SK-N-SH treated with all-trans-retinoic acid at 6 μM for 48 hours (cell line): ENCODE measurements around the gene CDX2.
"Not testable (repeated sequence)": the region's sequence is repeated elsewhere in the genome, so short reads cannot be mapped to it uniquely, and the experiment has no call there.

Source experiments
- ATAC-seq: fragments of 200-7000 bp; cut with Tn5 transposase; 3 replicates; pipeline ENCODE4 v1.9.1; 2020; ENCODE audit warnings: mild to moderate bottlenecking, moderate library complexity
- ARNTL ChIP-seq: fragments of 450-650 bp; formaldehyde crosslinking; IDR thresholded peaks from 2 replicates; pipeline ENCODE4 v1.5.0; 2020; ENCODE audit warnings: low read depth, mild to moderate bottlenecking, moderate library complexity, borderline replicate concordance
- BACH2 ChIP-seq: fragments of 250-450 bp; sonication (Bioruptor Pico); IDR thresholded peaks from 2 replicates; pipeline ENCODE4 v1.9.0; 2021; ENCODE audit warnings: mild to moderate bottlenecking, borderline replicate concordance
- CSDC2 ChIP-seq: fragments of 250-450 bp; sonication (Bioruptor Pico); IDR thresholded peaks from 2 replicates; pipeline ENCODE4 v1.5.0; 2020; ENCODE audit warnings: mild to moderate bottlenecking, moderate library complexity
- CSRNP3 ChIP-seq: fragments of 250-450 bp; sonication (Bioruptor Pico); IDR thresholded peaks from 2 replicates; pipeline ENCODE4 v1.5.1; 2021; ENCODE audit warnings: mild to moderate bottlenecking, moderate library complexity
- ESRRG ChIP-seq: fragments of 250-450 bp; sonication (Bioruptor Pico); IDR thresholded peaks from 2 replicates; pipeline ENCODE4 v1.6.1; 2021; ENCODE audit warnings: mild to moderate bottlenecking
- ISL1 ChIP-seq: fragments of 250-450 bp; sonication (Bioruptor Pico); IDR thresholded peaks from 2 replicates; pipeline ENCODE4 v2.1.2; 2022; ENCODE audit warnings: mild to moderate bottlenecking, moderate library complexity
- PPARA ChIP-seq: fragments of 250-450 bp; sonication (Bioruptor Pico); IDR thresholded peaks from 2 replicates; pipeline ENCODE4 v1.5.0; 2020; ENCODE audit warnings: mild to moderate bottlenecking, borderline replicate concordance
- RARB ChIP-seq: fragments of 250-450 bp; sonication (Bioruptor Pico); IDR thresholded peaks from 2 replicates; pipeline ENCODE4 v1.8.0; 2021; ENCODE audit warnings: mild to moderate bottlenecking, moderate library complexity
- SNAI2 ChIP-seq: fragments of 250-450 bp; sonication (Bioruptor Pico); IDR thresholded peaks from 2 replicates; pipeline ENCODE4 v1.5.0; 2020; ENCODE audit warnings: mild to moderate bottlenecking, moderate library complexity
- TOX ChIP-seq: fragments of 250-450 bp; sonication (Bioruptor Pico); IDR thresholded peaks from 2 replicates; pipeline ENCODE4 v1.8.0; 2021; ENCODE audit warnings: mild to moderate bottlenecking, moderate library complexity, borderline replicate concordance
- TSHZ2 ChIP-seq: fragments of 250-450 bp; sonication (Bioruptor Pico); IDR thresholded peaks from 2 replicates; pipeline ENCODE4 v1.5.0; 2020; ENCODE audit warnings: mild to moderate bottlenecking, moderate library complexity
- ZC3H10 ChIP-seq: fragments of 250-450 bp; sonication (Bioruptor Pico); IDR thresholded peaks from 2 replicates; pipeline ENCODE4 v1.5.1; 2021; ENCODE audit warnings: mild to moderate bottlenecking, moderate library complexity
- ZFP3 ChIP-seq: fragments of 250-450 bp; sonication (Bioruptor Pico); IDR thresholded peaks from 2 replicates; pipeline ENCODE4 v1.5.0; 2020; ENCODE audit warnings: mild to moderate bottlenecking, moderate library complexity
- ZFP30 ChIP-seq: fragments of 450-650 bp; formaldehyde crosslinking; IDR thresholded peaks from 2 replicates; pipeline ENCODE4 v1.5.0; 2022; ENCODE audit warnings: mild to moderate bottlenecking, moderate library complexity
- ZNF565 ChIP-seq: fragments of 450-650 bp; formaldehyde crosslinking; conservative IDR thresholded peaks from 2 replicates; pipeline ENCODE4 v1.5.0; 2020; ENCODE audit warnings: low read depth, mild to moderate bottlenecking, moderate library complexity
- ZNF70 ChIP-seq: fragments of 450-650 bp; formaldehyde crosslinking; IDR thresholded peaks from 2 replicates; pipeline ENCODE4 v1.5.0; 2020; ENCODE audit warnings: mild to moderate bottlenecking, moderate library complexity

Gene CDX2

GRCh38 chr13:28012896-28013295, 43.8 kb upstream of the CDX2 start:
- no peak for ATAC-seq
- TF ChIP-seq ZFP30 (no peak), RARB (no peak), ZC3H10 (CRISPR knock-in tag) (no peak), TSHZ2 (CRISPR knock-in tag) (no peak), SNAI2 (CRISPR knock-in tag) (no peak), PPARA (CRISPR knock-in tag) (no peak), CSDC2 (CRISPR knock-in tag) (no peak), ZNF70 (no peak), ESRRG (no peak), CSRNP3 (CRISPR knock-in tag) (no peak)
- TF ChIP-seq, all 23 proteins: peak for 0

GRCh38 chr13:28012383-28012782, 43.3 kb upstream of the CDX2 start:
- ATAC-seq = no peak

GRCh38 chr13:28010046-28010445, 40.9 kb upstream of the CDX2 start:
- ATAC-seq = no peak
- TF ChIP-seq ISL1 (CRISPR knock-in tag) (no peak), CSRNP3 (CRISPR knock-in tag) (no peak), TOX (CRISPR knock-in tag) (no peak), ZFP3 (CRISPR knock-in tag) (no peak)
- TF ChIP-seq, all 23 proteins: peak for 0

More at GRCh38 chr13:28012383-28012782, 43.3 kb upstream of the CDX2 start:
- TF ChIP-seq CSDC2 (CRISPR knock-in tag) = no peak
- TF ChIP-seq TSHZ2 (CRISPR knock-in tag) = no peak
- no peak for TF ChIP-seq ZFP30
- no peak for TF ChIP-seq TOX (CRISPR knock-in tag)
- TF ChIP-seq ESRRG = no peak
- no peak for TF ChIP-seq PPARA (CRISPR knock-in tag)
- no peak for TF ChIP-seq CSRNP3 (CRISPR knock-in tag)
- TF ChIP-seq SNAI2 (CRISPR knock-in tag) = no peak
- no peak for TF ChIP-seq ISL1 (CRISPR knock-in tag)
- TF ChIP-seq ARNTL (CRISPR knock-in tag) = no peak
- TF ChIP-seq ZNF565 = no peak
- no peak for TF ChIP-seq BACH2

GRCh38 chr13:28005016-28005415, 35.9 kb upstream of the CDX2 start:
- ATAC-seq = not testable (repeated sequence)
